ENCODE data around the gene LYST. TPM values are rescaled to one million over a fixed set of nuclear protein-coding genes. Genes with fewer than 3 reads are reported as not detected.

LYST gene
- total RNA-seq, 1 experiment from 2014 or later, result 23.9 TPM

DNA sequence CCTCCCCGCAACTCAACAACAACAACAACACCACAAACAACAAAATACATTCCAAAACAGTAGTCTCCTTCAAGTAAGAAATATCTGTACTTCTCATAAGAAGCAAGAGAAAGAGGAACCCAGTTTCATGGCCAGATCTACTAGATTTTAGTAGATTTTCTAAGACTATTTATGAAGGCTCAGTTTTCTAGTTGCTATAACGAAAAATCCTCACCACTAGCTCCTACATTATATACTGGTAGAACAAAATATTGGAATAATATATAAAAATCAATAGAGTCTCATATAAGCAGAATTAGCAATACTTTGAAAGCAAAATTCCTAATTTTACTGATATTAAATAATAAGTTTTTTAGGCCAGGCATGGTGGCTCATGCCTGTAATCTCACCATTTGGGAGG, 86.9 kb downstream of the LYST start:
- no TSS peak for BruUV-seq (replicated peaks)
- CTCF ChIA-PET, result interaction anchor here (0.6 to 2.1 kb wide), 4 partner anchors 25 to 681 kb away, joined by 3 to 10 read pairs (median 4); no protein-coding TSS in a partner anchor
- no peaks in the 10 kb centered on the region for H3K9me3 Mint-ChIP-seq (ENCODE audit: unreplicated experiment)
- no peaks in the 10 kb centered on the region for H3K27me3 Mint-ChIP-seq (ENCODE audit: insufficient read depth, unreplicated experiment)
- no peak for TF ChIP-seq CTCF (IDR thresholded peaks at IDR 0.05; ENCODE audit: unreplicated experiment)
- peaks cover 17% of the 10 kb centered on the region for H3K36me3 Mint-ChIP-seq (ENCODE audit: insufficient read depth, unreplicated experiment)
- DNase-seq (ENCODE audit: unreplicated experiment), result no peak
- intact Hi-C loops (cut with micrococcal nuclease), result no loop called here
- H3K4me3 Mint-ChIP-seq (ENCODE audit: unreplicated experiment), result no peak overlapping the region
- peaks cover 10% of the 10 kb centered on the region for H3K4me1 Mint-ChIP-seq (ENCODE audit: insufficient read depth, unreplicated experiment)
- H3K27ac Mint-ChIP-seq (ENCODE audit: low read depth, unreplicated experiment), result no peak overlapping the region
- POLR2A ChIA-PET, result interaction anchor here (0.6 to 1.4 kb wide), 2 partner anchors 154 to 275 kb away, joined by 3 to 6 read pairs; partner anchors contain the start of gene B3GALNT2

DNA sequence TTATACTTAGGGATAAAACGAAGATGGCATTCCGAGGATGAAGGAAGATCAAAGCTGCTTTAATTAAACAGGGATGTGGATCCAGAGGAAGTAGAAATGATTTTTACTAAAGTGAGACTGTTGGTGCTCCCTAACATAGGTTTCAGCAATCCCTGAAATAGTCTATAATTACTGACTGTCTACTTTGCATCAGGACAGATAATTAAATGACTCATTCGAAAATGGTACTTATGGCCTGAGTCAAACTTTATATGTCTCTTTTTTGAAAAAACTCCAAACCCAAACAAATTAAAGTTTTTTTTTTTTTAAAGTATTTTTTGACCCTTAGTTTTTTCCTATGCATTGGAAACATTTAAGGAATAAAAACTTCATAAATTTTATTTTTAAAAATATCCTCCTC, 90.3 kb downstream of the LYST start:
- BruUV-seq (replicated peaks), result no TSS peak
- intact Hi-C loops (cut with micrococcal nuclease), result no loop called here
- H3K9me3 Mint-ChIP-seq (ENCODE audit: unreplicated experiment), result no peaks in the 10 kb centered on the region
- H3K4me1 Mint-ChIP-seq (ENCODE audit: insufficient read depth, unreplicated experiment), result no peaks in the 10 kb centered on the region
- peaks cover 21% of the 10 kb centered on the region for H3K36me3 Mint-ChIP-seq (ENCODE audit: insufficient read depth, unreplicated experiment)
- H3K27me3 Mint-ChIP-seq (ENCODE audit: insufficient read depth, unreplicated experiment), result no peaks in the 10 kb centered on the region
- POLR2A ChIA-PET, result interaction anchor here (0.5 to 1.8 kb wide), 3 partner anchors 12 to 51 kb away, joined by 3 to 6 read pairs (median 3); no protein-coding TSS in a partner anchor
- no peak overlapping the region for H3K27ac Mint-ChIP-seq (ENCODE audit: low read depth, unreplicated experiment)
- CTCF ChIA-PET, result interaction anchor here (0.5 to 2.2 kb wide), 10 partner anchors 38 to 282 kb away, joined by 3 to 8 read pairs (median 4); partner anchors contain the start of gene B3GALNT2
- DNase-seq (ENCODE audit: unreplicated experiment), result no peak
- TF ChIP-seq CTCF (IDR thresholded peaks at IDR 0.05; ENCODE audit: unreplicated experiment), result no peak
- H3K4me3 Mint-ChIP-seq (ENCODE audit: unreplicated experiment), result no peak overlapping the region

- Mint-ChIP-seq H3K27ac (ENCODE audit: low read depth, unreplicated experiment) (no peak overlapping the region), H3K36me3 (ENCODE audit: insufficient read depth, unreplicated experiment) (peaks cover 27% of the 10 kb centered on the region), H3K4me3 (ENCODE audit: unreplicated experiment) (no peak overlapping the region), H3K4me1 (ENCODE audit: insufficient read depth, unreplicated experiment) (no peaks in the 10 kb centered on the region), H3K27me3 (ENCODE audit: insufficient read depth, unreplicated experiment) (no peaks in the 10 kb centered on the region), H3K9me3 (ENCODE audit: unreplicated experiment) (no peaks in the 10 kb centered on the region)
- ChIA-PET CTCF (interaction anchor here (3.2 kb wide), 1 partner anchor 9 kb away, joined by 13 read pairs; no protein-coding TSS in a partner anchor), POLR2A (no interaction called here)
- no TSS peak for BruUV-seq (replicated peaks)
- intact Hi-C loops (cut with micrococcal nuclease), result no loop called here
- no peak for DNase-seq (ENCODE audit: unreplicated experiment)
- no peak for TF ChIP-seq CTCF (IDR thresholded peaks at IDR 0.05; ENCODE audit: unreplicated experiment)
Observed at GRCh38 chr1:235775246-235775860, 91.4 kb downstream of the LYST start.

DNA sequence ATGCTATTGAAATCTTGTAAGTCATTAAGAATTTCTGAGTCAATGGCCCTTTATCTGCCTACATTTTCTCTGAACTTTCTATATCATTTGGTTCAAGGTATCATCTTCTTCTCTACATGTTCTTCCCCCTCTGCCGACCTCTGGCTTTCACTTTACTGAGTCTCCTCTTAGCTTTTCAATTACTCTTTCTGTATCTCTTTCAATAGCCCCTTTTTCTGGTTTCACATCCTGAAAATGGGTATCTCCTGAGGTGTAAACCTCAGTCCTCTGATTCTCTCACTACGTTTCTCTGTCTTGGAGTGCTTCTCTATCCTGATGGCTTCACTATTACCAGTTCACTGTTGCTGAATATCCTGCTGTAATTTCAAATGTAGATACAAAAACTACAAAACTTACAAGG, 98.9 kb downstream of the LYST start:
- no peaks in the 10 kb centered on the region for H3K4me1 Mint-ChIP-seq (ENCODE audit: insufficient read depth, unreplicated experiment)
- no peaks in the 10 kb centered on the region for H3K27me3 Mint-ChIP-seq (ENCODE audit: insufficient read depth, unreplicated experiment)
- no peaks in the 10 kb centered on the region for H3K9me3 Mint-ChIP-seq (ENCODE audit: unreplicated experiment)
- no peak overlapping the region for H3K4me3 Mint-ChIP-seq (ENCODE audit: unreplicated experiment)
- peaks cover 18% of the 10 kb centered on the region for H3K36me3 Mint-ChIP-seq (ENCODE audit: insufficient read depth, unreplicated experiment)
- no peak overlapping the region for H3K27ac Mint-ChIP-seq (ENCODE audit: low read depth, unreplicated experiment)
- POLR2A ChIA-PET, result interaction anchor here (0.6 to 1.9 kb wide), 3 partner anchors 12 to 613 kb away, joined by 3 to 4 read pairs (median 3); no protein-coding TSS in a partner anchor
- no TSS peak for BruUV-seq (replicated peaks)
- no peak for TF ChIP-seq CTCF (IDR thresholded peaks at IDR 0.05; ENCODE audit: unreplicated experiment)
- no peak for DNase-seq (ENCODE audit: unreplicated experiment)
- intact Hi-C loops (cut with micrococcal nuclease), result no loop called here
- CTCF ChIA-PET, result interaction anchor here (0.6 to 1.8 kb wide), 4 partner anchors 12 to 263 kb away, joined by 3 to 5 read pairs (median 4); no protein-coding TSS in a partner anchor
